GM21381 (cell line): ENCODE results near the gene CDH12.
"Not testable (repeated sequence)": the region's sequence is repeated elsewhere in the genome, so short reads cannot be mapped to it uniquely, and the experiment has no call there.

ENCODE experiments used
- ATAC-seq: cut with Tn5 transposase; IDR thresholded peaks from one replicate; pipeline ENCODE4 v1.9.1; 2021; ENCODE audit warnings: mild to moderate bottlenecking, moderate library complexity; ENCODE audit not compliant: unreplicated experiment

The CDH12 gene

DNA sequence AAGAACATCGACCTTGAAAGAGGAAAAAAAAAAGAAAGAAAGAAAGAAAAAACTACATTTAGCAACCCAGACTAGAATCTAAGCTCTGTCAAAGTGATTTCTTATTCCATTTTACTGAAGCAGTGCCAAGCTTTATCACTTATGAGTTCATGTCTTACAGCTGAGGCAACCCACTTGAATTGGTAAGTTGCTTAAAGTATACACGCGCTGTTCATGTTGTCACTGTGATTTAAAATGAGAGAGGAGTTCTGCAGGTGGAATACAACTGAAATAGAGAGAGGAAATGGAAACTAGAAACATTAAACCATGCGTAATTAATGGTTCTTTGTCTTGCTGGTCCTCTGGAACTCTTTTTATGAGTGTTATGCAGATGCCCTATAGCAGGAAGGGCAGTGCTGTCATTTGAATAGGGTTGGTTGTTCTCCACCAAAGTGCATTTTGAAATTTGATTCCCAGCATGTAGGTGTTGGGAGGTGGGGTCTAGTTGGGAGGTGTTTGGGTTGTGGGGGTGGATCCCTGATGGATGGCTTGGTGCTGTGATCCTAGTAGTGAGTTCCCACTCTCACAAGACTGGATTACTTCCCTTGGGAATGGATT, 665.4 kb downstream of the CDH12 start:
- ATAC-seq = not testable (repeated sequence)

DNA sequence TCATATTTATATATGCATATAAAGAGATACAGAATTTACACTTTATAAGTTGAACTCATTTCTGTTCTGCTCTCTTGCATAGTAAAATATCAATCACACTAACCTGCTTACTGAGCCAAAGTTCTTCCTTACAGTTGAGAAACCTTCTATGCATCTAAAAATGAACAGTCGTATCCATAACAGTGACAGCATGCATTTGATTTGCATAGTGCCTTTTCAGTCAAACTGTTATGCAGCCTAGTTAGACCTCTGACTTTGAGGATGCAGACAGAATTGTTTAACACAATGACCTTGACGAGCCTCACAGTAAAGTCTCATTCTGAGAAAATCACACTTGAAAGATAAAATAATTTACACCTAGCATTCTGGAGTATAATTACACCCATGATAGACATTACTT, 683.9 kb downstream of the CDH12 start:
- not testable (repeated sequence) for ATAC-seq

DNA sequence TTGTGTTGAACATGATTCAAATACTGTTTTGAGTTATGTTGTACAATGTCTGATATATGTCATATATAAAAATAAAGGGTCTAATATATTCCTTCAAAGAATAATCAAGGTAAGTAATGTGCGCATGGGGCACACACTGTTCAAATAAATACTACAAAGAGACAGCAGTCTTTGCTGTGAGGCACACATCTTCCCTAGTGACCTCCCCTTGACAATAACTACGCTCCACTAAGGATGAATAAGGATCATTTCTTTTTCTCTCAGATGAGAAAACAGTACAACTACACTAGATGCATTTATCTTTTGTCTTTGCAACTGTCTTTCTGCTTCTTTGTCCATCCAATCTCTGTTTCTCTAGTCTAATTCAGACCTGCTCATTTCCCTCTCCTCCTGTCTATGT, 684.4 kb downstream of the CDH12 start:
- ATAC-seq = not testable (repeated sequence)

- ATAC-seq = not testable (repeated sequence)
Measured at GRCh38 chr5:22165931-22166330, 687.2 kb downstream of the CDH12 start.

DNA sequence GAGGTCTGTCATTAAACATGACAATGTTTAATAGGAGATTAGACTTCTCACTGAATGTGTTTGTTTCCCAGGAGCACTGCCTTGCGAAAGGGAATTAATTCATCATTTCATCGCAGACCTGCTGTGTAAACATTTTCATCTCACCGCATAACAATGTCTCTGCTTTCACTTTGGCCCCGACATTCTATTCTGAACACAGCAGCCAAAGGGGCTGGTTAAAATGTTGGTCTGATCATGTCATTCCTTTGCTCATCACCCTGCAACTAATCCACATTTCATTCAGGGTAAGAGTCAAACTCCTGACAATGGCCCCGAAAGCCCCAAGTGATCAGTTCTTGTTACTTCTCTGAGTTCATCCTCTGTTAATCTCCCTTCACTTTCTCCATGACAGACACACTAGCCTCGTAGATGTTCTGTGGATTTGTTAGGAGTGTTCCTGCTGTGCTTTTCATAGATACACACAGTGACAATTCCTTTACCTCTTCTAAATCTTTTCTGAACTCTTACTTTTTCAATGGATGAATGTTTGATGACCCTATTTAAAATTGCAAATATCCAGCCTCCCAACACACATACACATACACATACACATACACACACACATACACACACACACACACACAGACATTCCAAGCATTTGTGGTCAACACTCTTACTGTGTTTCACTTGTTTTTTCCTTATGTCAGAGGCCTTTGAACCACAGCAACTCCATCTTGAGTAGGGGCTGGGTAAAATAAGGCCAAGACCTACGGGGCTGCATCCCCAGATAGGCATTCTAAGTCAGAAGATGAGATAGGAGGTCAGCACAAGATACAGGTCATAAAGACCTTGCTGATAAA, 688.0 kb downstream of the CDH12 start:
- ATAC-seq = not testable (repeated sequence)

DNA sequence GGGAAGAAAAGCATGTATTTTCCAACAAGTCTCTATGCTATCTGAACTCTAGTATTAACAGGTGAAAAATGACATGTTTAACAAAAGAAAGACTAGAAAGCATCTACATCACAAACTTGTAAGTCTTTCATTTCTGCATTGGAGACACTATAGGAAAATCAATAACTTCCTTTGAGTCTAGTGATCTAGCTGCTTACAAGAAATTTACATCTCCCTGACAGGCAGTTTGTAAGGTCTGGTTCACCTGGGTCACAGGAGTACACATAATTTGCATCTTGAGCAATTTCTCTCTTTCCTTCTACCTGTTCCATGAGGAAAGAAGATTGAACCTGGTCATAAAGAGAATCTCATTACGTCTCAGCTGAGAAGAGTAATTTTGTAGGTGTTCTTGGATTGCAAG, 696.2 kb downstream of the CDH12 start:
- not testable (repeated sequence) for ATAC-seq

GRCh38 chr5:22154779-22155178, 698.4 kb downstream of the CDH12 start:
- ATAC-seq = not testable (repeated sequence)

DNA sequence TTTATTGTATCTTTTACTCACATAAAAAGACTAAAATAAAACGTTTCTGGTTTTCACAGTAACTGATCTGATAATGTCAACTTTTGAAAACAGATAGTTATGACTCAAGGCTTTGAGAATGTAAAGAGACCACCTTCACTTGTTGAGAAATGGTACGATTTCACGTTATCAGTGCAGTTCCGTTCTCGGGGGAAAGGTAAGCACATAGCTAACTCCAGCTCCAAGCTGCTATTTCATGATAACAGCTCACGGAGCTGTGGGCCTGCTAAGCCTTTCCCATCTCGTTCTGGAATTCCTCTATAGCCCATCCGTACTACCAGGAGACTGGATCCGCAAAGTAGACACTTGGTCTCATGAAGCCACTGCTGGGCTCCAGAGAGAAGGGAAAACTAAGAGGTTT, 701.3 kb downstream of the CDH12 start:
- not testable (repeated sequence) for ATAC-seq

- ATAC-seq = not testable (repeated sequence)
Measured at GRCh38 chr5:22140418-22140817, 712.7 kb downstream of the CDH12 start.

- ATAC-seq = not testable (repeated sequence)
Measured at GRCh38 chr5:22139662-22140300, 713.4 kb downstream of the CDH12 start.

DNA sequence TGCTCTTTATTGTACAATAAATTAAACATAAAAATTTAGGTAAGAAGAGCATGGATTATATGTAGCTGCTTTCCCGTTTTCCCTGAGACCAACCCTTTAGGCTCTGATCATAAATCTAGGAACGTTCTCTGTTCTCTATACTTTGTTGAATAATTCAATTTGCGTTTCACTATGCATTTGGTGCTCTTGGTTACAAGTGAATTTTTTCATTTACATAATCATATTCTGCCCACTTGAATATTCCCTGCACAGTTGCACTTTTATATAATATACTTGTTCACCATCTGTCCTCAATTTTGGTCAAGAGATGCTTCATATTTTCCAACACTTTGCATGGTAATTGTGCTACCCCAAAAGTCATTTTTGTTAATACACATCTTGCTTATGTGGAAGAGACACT, 741.8 kb downstream of the CDH12 start:
- ATAC-seq = no peak

DNA sequence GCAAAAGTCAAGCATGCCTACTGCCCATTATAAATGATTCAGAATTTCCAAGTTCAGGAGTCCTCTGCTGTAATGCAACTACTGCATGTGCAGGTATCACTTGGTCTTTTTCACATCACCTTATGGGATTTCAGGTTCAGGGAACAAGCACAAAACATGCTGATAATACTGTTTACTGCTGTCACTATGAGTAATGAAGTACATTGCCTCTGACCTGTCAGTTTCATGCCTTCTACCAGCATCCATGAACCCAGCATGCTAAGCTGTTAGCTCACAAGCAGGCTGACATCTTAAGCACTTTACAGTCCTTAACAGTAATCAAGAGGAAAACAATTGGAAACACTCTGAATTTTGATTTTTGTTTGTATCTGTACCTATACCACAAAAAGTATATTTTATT, 743.8 kb downstream of the CDH12 start:
- ATAC-seq = no peak

DNA sequence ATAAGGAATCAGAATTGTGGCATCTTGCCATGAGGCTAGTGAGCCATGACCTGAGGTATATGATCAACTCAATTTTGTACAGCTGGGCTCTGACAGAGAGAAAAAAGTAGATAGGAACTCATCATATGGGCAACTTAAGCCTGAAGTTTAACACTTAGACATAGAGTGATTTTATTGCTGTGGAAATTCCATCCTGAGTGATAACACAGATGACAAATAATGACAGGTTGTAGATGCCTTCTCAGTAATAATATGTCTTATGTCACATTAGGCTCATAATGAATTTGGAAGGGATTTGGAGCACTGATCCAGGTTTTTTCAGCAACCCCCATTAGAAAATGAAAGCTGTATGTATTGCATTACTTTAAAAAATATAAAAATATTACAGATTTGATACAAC, 744.6 kb downstream of the CDH12 start:
- no peak for ATAC-seq

DNA sequence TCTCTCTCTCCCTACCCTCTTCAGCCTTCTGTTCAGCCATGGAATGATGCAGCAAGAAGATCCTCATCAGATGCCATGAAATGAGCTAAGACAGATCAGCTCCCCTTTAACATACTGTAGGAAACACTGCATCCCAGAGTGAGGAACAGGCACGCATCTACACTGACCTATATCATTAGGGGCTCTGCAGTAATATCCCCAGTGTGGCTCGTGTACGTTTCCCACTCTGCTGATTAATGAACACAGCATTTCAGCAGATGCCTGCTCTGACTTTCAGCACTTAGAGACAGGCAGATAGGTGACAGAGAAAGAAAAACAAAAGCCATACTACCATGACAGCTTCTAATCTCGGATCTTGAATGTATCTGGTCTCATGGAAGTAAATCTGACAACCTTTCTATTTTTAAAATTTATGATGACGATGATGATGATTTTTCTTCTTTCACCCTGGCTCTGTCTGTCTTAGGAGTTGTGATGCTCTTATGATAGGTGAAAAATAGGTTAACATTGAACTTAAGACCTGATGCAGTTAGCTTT, 750.3 kb downstream of the CDH12 start:
- no peak for ATAC-seq

- no peak for ATAC-seq
Measured at GRCh38 chr5:22088517-22088916, 764.6 kb downstream of the CDH12 start.

DNA sequence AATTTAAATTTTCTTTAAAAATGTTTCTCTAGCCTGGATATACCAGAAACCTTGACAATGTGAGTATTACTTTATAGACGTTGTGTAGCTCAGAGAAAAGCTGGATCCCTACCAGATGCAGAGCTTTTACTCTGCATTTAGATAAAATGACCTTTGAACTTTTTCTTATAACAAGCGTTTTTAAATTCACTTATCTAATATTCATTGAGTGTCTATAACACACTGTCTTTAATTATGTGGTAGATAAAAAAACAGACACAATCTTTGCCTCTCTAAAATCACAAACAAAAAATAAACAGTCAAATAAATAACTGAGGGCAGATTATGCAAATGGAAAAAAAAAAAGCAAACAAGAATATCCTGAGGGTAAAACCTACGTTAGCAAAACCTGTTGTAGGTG, 773.6 kb downstream of the CDH12 start:
- no peak for ATAC-seq

GRCh38 chr5:22079002-22079401, 774.1 kb downstream of the CDH12 start:
- ATAC-seq = no peak

- ATAC-seq = no peak
Measured at GRCh38 chr5:22076586-22076985, 776.6 kb downstream of the CDH12 start.

GRCh38 chr5:22070186-22070728, 782.9 kb downstream of the CDH12 start:
- ATAC-seq = no peak

DNA sequence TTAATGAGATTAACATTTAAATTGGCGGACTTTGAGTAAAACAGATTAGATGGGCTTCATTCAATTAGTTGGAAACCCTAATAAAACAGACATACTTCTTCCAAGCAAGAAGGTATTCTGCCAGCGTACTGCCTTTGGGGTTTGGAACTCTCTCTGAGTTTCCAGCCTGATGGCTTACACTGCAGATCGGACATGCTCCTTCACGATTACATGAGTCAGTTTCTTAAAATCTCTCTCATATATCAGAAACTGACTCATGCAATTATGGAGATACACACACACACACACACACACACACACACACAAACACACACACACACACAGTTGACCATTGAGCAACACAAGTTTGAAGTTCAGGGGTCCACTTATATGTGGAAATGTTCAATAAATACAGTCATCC, 789.4 kb downstream of the CDH12 start:
- ATAC-seq = no peak

DNA sequence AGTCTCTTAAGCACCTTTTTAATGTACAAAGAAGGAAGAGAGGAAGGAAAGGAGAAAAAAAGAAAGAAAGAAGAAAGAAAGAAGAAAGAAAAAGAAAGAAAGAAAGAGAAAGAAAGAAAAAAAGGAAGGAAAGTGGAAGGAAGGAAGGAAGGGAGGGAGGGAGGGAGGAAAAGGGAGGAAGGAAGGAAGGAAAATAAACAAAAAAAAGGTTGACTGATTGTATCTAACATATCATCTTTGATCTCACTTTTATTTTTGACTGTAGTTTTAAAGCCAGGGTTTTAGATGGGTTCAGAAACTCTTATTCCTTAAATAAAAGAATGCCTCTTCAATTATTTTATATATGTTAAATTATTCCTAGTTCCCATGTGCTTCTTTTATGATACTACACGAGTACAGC, 794.5 kb downstream of the CDH12 start:
- no peak for ATAC-seq
